Frontal cortex (tissue), 4 donors: ENCODE data around the gene RBM17. TPM values are rescaled to one million over a fixed set of nuclear protein-coding genes. Genes with fewer than 3 reads are reported as not detected.
"Not testable (repeated sequence)": the region's sequence is repeated elsewhere in the genome, so short reads cannot be mapped to it uniquely, and the experiment has no call there.

Source experiments
- DNase-seq, 2 donors: peaks; one replicate each; pipeline ENCODE4 v3.0.0; 2012; ENCODE audit warnings: low spot score in 2 of 2
- FAIRE-seq: peaks from 2 replicates; lab custom pipeline; 2012; peaks lifted over from hg19 to GRCh38; lab: Jason Lieb, UNC
- total RNA-seq: library from RNA; depleted of rRNA; stranded (reverse); fragments of >200 nt; gene quantifications from one replicate; pipeline ENCODE4 v1.2.3, GENCODE V29; 2014
- donor health status: control.
- donor health status: control.
- donor health status: control.

The RBM17 gene
- total RNA-seq, 1 donor from 2014 or later = 31.8 TPM

DNA sequence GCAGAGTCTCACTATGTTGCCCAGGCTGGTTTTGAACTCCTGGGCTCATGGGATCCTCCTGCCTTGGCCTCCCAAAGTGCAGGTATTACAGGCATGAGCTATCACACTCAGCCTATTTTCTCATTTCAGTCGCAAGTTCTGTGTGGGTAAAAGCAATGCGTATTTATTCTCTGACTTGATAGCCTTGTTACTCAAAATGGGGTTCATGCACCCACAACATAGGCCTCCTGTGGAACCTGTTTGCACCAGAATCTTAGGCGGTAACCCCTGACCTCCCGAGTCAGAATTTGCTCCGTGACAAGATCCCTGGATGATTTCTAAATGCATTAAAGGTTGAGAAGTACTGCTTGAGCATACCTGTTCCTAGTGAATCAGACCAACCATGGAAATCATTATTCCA is 34.0 kb upstream of the RBM17 start:
- DNase-seq = no peak
- FAIRE-seq = no peak

DNA sequence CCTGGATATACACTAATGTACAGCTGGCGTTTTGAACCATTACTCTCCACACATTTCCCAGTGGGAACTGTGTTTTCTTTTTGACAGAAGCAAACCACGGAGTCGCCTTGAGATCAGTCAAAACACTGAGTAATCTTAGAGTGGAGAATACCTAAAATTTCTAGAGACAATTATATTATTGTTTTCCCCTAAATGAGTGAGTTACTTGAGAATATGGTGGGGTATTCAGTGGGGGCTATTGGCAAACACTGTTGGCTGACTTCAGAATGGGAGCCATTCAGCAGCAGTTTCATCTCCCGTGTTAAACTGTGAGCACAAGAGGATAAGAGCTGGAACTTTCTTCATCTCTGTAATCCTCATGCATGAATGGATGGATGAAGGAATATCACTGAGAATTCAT is 32.9 kb upstream of the RBM17 start:
- DNase-seq (no peak), FAIRE-seq (no peak)

DNA sequence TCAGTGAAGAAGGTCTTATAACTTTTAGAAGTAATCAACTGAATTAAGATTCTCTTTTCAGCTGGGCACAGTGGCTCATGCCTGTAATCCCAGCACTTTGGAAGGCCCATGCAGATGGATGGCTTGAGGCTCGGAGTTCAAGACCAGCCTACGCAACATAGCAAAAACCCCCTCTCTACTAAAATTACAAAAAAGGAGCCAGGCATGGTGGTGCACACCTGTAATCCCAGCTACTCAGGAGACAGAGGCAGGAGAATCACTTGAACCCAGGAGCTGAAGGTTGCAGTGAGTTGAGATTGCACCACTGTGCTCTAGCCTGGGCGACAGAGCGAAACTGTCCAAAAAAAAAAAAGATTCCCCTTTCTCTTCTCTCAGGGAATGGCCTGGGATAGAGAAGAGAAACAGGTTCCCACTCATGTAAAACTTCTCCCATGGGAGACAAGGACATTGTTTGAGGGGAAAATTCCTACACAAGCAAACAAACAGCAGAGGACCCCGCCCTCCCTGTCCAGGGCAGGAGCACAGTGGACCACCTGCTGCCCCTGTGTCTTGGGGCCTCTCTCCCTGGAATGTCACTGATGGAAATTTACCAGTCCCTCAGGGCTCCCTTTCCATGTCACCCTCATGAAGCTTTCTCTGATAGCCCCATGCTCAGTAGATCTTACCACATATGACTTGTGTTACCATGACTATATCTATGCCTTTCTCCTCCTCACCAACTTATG is 32.3 kb upstream of the RBM17 start:
- no peak for FAIRE-seq

DNA sequence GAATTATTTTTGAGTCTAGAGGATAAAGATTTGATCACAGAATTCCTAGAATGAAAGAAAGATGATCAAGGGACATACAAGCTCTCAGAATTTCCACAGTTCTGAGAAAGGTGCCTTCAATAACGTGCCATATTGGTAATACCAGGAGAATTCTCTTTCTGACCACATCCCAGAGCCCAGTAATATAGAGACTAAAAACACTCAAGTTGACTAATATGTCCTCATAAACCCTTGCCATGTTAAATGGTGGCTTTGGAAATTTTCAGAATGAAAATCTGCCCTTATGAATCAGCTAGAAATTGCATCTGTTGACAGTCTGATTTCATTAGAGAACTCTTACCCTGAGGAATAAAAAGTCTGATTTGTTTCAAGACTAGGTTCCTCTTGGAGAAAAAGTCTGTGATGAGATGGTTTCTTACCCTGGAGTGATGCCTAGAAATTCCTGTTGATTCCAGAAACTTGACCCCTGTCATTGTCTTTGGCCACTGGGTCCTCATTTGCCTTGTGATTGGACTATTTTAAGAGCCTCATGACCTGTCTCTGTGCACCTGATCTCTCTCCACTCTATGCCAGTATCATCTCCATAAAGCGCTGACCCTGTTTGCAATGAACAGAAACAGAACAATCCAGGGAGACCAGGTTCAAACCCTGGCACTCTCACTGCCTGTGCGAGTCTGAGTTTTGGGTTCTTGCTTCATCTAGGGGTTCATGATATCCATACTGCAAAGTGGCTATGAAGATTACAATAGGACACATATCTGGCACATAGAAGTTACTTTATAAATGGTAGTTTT is 30.0 kb upstream of the RBM17 start:
- FAIRE-seq = no peak
- DNase-seq = no peak

More for the DNA sequence above, 32.3 kb upstream of the RBM17 start:
- DNase-seq = no peak

DNA sequence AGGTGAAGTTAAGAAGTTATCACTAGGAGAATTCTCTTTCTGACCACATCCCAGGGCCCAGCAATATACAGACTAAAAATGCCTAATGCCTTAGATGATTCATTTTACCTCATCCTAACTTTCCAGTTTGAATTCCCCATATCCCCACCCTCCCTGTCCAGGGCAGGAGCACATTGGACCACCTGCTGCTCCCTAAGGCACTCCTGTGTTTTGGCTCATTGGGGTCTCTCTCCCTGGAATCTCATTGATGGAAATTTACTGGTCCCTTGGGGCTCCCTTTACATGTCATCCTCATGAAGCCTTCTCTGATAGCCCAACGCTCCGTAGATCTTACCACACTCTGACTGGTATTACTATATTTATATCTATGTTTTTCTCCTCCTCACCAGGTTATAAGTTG is 29.3 kb upstream of the RBM17 start:
- DNase-seq (no peak), FAIRE-seq (no peak)

DNA sequence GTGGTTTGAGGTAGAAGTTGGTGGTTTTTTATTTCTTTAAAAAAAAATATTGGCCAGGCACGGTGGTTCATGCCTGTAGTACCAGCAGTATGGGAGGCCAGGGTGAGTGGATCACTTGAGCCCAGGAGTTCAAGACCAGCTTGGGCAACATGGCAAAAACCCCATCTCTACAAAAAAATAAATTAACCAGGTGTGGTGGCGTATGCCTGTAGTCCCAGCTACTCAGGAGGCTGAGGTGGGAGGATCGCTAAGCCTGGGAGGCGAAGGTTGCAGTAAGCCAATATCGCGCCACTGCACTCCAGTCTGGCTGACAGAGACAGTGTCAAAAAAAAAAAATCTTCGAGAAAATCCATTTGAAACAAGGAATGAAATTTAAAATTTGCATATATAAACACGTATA is 27.8 kb upstream of the RBM17 start:
- DNase-seq (no peak), FAIRE-seq (no peak)

DNA sequence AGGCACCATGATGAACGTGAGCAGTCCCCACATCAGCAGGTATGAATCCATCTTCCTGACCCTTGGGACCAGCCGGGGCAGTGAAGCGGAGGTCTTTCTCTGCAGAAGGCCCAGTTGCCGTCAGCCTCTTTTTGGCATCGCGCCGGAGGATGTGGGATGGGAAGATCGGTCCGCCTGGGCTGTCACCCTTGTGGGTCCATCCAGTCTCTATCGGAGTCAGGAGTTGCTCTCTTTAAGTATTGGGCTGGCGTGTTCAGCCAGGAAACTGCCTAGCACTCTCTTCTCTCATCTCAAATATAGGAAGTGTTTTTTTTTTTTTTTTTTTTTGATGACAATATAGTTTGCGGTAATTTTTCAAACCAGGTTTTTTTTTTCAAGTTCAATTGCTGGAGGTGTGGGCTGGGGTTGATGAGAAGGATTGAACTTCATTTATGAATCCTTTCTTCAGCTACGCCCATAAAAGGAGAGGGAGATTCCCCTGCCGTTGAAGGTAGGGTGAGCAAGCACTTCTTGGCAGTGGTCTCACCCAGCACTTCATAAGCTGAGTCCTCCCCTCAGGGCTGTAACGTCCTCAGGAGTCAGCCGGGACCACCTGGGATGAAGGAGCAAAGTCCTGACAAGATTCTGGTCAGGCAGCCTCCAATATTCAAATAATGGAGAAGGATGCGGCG is 26.6 kb upstream of the RBM17 start, which contains the start of gene IL2RA:
TSS of gene IL2RA (minus strand) at position 267 of the 671 bp plus-strand sequence. CDS start at position 51, 216 bp downstream.
- DNase-seq (no peak), FAIRE-seq (no peak)

DNA sequence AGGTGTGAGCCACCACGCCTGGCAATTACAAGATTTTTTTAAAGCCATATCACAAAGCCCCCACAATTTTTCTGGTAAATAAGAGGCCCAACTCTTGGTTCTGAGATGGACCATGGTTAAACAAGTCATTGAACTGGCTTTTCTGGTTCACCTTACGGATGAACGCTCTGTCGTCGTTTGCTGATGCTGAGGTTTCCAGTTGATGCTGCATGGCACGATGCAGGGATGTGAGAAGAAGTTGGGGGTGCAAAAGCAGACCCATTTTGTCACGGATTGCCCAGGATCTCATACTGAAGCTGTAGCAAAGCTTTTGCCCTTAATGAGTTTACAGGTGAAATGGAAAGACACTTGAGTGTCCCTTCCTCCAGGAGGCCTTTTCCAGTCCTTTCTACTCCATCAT is 24.7 kb upstream of the RBM17 start:
- no peak for DNase-seq
- FAIRE-seq = no peak

DNA sequence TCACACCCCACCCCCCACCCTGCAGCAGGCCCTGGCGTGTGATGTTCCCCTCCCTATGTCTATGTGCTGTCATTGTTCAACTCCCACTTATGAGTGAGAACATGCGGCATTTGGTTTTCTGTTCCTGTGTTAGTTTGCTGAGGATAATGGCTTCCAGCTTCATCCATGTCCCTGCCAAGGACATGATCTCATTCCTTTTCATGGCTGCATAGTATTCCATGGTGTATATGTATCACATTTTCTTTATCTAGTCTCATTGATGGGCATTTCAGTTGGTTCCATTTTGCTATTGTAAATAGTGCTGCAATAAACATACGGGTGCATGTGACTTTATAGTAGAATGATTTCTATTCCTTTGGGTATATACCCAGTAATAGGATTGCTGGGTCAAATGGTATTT is 24.1 kb upstream of the RBM17 start:
- not testable (repeated sequence) for FAIRE-seq, DNase-seq

DNA sequence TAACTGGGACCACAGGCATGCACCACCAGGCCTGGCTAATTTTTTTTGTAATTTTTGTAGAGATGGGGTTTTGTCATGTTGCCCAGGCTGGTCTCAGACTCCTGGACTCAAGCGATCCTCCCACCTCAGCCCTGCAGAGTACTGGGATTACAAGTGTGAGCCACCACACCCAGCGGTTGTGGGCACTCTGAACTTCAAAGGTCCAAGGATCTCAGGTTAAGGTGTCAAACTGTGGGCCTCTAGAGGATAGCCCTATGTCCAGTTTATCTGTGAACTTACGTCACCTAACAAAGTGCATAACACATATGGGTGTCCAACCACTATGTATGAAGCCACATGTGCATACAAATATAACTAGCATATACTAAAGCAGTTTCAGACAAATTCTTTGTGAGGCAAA is 23.4 kb upstream of the RBM17 start:
- DNase-seq = no peak
- no peak for FAIRE-seq

DNA sequence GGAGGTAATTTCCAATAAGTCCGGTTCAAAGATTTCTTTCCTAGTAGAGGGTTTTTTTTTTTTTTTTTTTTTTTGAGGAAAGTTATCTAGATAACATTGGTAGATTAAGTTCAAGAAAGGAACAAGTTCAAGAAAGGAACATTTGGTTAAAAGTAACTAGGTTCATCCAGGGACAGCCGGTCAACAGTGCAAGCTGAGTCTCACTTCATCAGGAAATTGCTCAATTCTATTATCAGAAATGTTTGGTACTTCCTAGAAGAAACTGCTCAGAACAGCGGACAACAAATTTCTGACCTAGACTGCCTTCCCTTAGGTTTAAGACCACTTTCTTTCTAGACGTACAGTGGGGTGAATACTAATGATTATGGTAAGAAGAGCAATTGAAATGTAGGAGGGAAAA is 23.0 kb upstream of the RBM17 start:
- no peak for FAIRE-seq
- no peak for DNase-seq

DNA sequence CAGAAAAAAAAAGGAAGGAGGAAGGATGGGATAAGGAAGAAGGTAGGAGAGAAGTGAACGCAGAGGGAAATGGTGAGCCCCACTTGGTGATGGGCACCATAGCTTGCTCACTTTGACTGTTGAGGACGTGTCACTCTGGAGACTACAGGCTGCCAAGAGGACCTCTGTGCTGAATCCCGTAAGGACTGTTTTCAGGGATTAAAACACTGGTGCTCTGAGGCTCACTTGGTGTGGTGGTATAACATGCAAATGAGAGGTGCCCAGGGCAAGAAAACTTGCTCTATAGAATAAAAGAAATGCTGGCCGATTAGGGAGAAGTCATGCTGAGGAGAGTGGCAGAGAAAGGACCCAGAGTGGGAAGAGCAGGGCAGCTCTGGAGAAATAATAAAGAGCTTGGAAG is 21.4 kb upstream of the RBM17 start:
- DNase-seq (no peak), FAIRE-seq (no peak)

DNA sequence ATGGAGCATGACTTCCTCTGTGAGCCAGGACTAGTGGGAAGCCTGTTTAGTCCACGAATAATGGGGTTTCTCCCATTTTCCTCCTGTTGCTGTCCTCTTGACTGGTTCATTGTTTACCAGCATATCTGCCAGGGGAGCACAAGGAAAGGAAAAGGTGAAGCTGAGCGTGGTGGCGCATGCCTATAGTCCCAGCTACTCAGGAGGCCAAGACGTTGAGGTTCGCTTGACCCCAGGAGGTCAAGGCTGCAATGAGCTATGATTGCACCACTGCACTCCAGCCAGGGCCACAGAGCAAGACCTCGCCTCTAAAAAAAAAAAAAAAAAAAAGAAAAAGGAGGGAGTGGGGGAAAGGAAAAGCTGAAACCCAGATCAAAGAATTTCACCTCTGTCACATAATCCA is 20.8 kb upstream of the RBM17 start:
- FAIRE-seq (no peak), DNase-seq (no peak)

DNA sequence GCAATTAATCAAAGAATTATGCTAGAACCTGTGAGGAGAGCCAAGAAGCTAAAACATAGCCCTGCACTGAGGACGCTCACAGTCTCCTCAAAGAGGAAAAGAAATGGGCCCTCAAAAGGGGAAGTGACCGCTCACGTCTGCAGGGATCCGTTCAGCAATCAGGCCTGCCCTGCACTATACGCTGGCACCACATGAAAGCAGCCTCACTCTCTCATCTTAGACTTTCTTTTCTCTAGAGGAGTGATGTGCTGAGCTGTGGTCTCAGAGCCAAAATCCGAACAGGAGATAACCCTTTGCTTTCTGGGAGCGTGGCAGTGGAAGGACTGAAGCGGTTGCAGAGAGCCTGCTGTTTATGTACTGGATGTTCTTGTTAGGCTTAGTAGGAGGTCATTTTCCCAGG is 20.4 kb upstream of the RBM17 start:
- DNase-seq (no peak), FAIRE-seq (no peak)

DNA sequence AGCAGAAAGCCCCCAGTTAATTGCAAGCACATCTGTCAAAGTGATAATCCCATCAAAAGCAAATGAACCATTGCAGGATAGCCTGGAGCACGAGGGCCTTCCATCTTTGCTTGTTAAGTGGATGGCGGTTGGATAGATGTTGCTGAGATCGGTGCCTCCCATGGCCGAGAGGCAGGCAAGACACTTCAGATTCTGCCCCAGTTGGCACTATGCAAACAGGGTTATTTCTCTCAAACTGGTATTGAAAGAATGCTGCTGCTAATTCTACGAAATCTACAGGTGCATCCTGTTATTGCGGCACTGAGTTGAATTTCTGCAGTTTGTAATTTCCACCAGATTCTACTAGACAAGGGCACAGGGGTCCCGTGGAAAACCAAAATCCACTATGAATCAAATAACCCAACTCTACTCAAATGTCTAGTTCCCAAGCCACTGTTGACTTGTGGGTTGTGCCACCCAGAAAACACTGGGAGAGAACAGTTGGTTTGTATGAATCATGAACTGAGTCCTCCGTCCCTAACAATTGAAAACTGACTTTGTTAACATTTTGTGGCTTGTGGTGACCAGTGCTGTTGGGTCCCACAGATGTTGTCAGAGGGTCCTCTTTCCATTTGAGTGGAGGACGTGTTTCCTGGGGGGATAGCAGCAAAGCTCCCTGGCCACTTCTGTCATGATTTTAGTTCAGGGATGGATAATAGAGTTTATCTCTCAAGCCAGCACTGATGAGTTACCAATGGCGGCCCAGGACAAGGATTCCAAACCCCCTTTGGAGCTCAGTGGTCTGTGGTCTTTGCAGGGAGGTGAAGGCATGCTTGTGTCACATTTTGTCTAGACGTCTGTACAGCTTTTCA is 19.5 kb upstream of the RBM17 start:
- DNase-seq (no peak), FAIRE-seq (no peak)

DNA sequence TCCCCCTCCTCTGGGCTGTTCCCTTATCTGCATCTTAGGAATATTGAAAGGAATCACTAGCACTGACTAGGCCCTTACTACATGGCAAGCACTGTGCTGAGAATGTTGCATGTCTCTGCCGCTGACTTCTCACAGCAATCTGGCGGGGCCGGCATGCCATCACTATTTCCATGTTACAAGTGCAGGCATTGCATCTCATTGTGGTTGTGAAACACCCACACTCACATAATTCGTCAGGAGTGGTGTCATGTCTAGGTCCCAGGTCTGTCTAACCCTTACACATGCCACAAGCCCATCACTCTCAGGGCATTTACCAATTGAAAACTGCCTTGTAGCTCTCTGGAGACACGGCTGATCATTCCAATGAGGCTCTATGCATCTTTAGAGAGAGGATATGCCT is 18.2 kb upstream of the RBM17 start:
- no peak for FAIRE-seq
- DNase-seq = no peak

DNA sequence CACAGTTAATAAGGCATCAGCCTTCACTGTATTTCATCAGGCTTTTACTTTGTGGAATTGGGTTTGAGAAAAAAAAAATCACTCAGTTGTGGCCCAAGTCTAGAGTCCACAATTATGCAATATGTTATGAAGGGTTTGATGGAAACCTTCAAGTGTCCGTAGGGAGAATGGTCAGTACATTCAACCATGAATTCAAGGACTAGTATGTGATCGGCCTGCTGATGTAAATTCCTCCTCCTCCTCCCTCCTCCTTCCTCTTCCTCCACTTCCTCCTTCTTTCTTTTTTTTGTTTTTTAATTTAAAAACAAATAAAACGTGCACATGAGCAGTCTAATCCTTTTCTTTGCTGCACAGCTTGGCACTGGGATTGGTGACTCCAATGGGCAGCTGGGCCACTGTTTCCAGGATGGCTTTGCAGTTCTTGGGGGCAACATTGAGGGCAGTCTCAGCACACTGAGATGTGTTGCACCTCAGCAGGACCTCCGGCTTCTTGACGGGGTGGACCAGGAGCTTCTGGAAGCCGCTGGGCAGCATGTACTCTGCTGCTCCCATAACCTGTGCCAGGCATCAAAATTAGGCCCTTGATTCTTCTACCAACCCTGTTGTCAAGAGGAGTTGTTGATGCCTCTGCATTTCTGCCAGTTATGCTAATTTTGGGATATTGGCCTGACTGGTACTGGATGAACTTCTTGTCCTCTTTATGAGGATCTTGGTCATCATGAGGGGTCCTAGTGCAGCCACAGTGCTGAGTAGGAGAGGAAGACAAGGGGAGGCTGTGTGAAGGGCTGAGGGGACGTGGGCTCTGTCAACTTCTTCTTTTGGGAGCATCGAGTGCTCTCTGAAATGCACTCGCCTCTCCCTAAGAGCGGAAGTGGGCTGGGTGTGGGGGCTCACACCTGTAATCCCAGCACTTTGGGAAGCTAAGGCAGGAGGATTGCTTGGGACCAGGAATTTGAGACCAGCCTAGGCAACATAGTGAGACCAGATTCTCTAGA is 17.4 kb upstream of the RBM17 start:
- FAIRE-seq (no peak), DNase-seq (no peak)

DNA sequence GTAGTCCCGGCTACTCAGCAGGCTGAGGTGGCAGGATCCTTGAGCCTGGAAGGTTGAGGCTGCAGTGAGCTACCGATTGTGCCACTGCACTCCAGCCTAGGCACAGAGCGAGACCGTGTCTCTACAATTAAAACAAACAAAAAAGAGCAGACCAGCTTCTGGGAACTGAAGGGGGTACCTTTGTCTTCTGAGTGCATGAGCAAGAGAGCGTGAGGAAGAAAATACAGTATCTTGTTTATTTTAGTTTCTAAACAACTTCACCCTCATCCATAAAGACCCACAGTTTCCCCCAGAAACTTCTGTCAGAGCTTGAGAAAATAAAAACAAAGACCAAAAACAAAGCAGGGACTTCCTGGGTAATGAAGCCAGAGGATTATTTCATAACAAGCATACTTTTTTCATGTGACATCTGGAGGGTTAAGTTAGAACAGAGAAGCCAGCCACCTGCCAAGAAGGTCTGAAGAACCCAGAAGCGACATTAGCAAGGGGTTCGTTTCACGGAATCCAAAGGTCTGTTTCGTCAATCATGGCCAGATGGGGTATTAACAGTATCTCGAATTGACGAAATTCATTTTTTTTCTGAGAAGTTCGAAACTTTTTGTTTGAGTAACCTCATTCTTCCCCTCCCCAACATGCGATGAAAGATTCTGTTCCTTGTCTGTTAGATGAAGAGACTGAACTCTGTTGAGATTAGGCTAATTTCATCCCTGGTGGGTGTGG is 16.5 kb upstream of the RBM17 start:
- no peak for DNase-seq
- no peak for FAIRE-seq
